ENCODE results near the gene CXADR. TPM values are rescaled to one million over a fixed set of nuclear protein-coding genes. Genes with fewer than 3 reads are reported as not detected.
"Not testable (repeated sequence)": the region's sequence is repeated elsewhere in the genome, so short reads cannot be mapped to it uniquely, and the experiment has no call there.

The CXADR gene
- total RNA-seq, 1 donor from 2014 or later: 24.5 TPM

DNA sequence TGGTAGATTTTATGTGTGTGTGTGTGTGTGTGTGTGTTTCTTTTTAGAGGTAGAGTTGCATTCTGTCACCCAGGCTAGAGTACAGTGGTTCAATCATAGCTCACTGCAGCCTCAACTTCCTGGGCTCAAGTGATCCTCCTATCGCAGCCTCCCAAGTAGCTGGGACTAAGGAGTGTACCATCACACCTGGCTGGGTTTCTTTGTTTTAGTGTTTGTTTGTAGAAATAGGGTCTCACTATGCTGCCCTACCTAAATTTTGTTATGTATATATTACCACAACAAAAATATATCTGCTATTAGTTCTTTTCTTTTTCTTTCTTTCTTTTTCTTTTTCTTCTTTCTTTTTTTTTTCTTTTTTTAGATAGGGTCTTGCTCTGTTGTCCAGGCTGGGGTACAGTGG, 43.1 kb upstream of the CXADR start:
- H3K4me1 ChIP-seq: peaks cover 4% of the 10 kb centered on the region
- no peak for DNase-seq
- no peak overlapping the region for H3K27ac ChIP-seq (replicated peaks)
- H3K4me3 ChIP-seq: no peak overlapping the region
- intact Hi-C loops (cut with micrococcal nuclease): no loop called here
- H3K36me3 ChIP-seq: no peaks in the 10 kb centered on the region
- TF ChIP-seq, protein P1, sequence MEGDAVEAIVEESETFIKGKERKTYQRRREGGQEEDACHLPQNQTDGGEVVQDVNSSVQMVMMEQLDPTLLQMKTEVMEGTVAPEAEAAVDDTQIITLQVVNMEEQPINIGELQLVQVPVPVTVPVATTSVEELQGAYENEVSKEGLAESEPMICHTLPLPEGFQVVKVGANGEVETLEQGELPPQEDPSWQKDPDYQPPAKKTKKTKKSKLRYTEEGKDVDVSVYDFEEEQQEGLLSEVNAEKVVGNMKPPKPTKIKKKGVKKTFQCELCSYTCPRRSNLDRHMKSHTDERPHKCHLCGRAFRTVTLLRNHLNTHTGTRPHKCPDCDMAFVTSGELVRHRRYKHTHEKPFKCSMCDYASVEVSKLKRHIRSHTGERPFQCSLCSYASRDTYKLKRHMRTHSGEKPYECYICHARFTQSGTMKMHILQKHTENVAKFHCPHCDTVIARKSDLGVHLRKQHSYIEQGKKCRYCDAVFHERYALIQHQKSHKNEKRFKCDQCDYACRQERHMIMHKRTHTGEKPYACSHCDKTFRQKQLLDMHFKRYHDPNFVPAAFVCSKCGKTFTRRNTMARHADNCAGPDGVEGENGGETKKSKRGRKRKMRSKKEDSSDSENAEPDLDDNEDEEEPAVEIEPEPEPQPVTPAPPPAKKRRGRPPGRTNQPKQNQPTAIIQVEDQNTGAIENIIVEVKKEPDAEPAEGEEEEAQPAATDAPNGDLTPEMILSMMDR (IDR thresholded peaks at IDR 0.05; ENCODE audit: borderline replicate concordance): no peak
- H3K9me3 ChIP-seq (replicated peaks): no peaks in the 10 kb centered on the region
- H3K27me3 ChIP-seq (ENCODE audit: low read depth): no peaks in the 10 kb centered on the region

DNA sequence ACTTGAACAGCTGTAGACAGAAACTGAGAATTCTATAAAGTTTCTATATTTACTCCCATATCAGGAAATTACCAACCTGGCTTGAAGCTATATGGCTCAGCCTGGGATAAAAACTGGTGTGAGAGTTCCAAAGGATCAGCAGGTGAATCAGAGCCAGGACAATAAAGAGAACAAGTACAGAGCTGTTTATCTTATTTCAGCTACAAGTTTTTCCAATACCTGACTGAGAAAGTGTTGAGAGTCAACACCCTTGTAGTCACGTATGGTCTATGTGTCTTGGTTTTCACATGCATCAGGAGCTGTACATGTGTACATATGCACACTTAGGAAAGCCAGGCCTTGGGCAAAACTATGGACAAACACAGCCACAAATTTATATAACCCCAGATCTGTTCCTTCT, 40.7 kb upstream of the CXADR start:
- Histone ChIP-seq H3K36me3 (no peaks in the 10 kb centered on the region), H3K27ac (replicated peaks) (no peak overlapping the region), H3K27me3 (ENCODE audit: low read depth) (no peaks in the 10 kb centered on the region), H3K4me1 (peaks cover 4% of the 10 kb centered on the region), H3K4me3 (no peak overlapping the region), H3K9me3 (replicated peaks) (no peaks in the 10 kb centered on the region)
- intact Hi-C loops (cut with micrococcal nuclease): no loop called here
- TF ChIP-seq, protein P1 (IDR thresholded peaks at IDR 0.05; ENCODE audit: borderline replicate concordance): no peak
- no peak for DNase-seq

GRCh38 chr21:17472592-17473271, 40.1 kb upstream of the CXADR start:
- no peak for DNase-seq
- H3K27ac ChIP-seq (replicated peaks): no peak overlapping the region
- peaks cover 4% of the 10 kb centered on the region for H3K4me1 ChIP-seq
- TF ChIP-seq, protein P1 (IDR thresholded peaks at IDR 0.05; ENCODE audit: borderline replicate concordance): no peak
- intact Hi-C loops (cut with micrococcal nuclease): no loop called here
- no peaks in the 10 kb centered on the region for H3K27me3 ChIP-seq (ENCODE audit: low read depth)
- no peaks in the 10 kb centered on the region for H3K9me3 ChIP-seq (replicated peaks)
- H3K36me3 ChIP-seq: no peaks in the 10 kb centered on the region
- H3K4me3 ChIP-seq: no peak overlapping the region

DNA sequence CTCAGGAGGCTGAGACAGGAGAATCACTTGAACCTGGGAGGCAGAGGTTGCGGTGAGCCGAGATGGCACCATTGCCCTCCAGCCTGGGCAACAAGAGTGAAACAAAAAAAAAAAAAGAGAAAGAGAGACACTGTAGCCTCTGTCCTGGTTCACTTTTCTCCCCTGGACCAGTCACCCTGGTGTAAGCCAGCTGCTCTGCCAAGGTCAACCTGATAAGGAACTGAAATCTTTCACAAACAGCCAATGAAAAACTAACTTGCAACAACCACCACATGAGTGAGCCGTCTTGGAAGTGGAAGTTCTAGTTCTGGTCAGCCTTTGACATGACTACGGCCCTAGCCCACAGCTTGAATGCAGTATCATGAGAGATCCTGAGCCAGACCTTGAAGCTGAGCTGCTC, 36.8 kb upstream of the CXADR start:
- intact Hi-C loops (cut with micrococcal nuclease): no loop called here

DNA sequence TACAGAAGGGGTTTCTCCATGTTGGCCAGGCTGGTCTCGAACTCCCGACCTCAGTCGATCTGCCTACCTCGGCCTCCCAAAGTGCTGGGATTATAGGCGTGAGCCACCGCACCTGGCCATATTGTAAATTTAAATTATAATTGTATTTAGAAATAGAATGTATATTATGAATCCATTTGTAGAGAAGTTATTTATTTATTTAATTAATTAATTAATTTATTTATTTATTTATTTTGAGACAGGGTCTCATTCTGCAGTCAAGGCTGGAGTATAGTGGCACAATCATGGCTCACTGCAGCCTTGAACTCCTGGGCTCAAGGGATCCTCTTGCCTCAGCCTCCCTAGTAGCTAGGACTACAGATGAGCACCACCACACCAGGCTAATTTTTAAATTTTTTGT, 34.7 kb upstream of the CXADR start:
- H3K4me1 ChIP-seq; H3K9me3 ChIP-seq (replicated peaks); H3K27ac ChIP-seq (replicated peaks); intact Hi-C loops (cut with micrococcal nuclease); H3K27me3 ChIP-seq (ENCODE audit: low read depth); H3K36me3 ChIP-seq; H3K4me3 ChIP-seq; DNase-seq: not testable (repeated sequence)

More for the DNA sequence above, 36.8 kb upstream of the CXADR start:
- no peaks in the 10 kb centered on the region for H3K4me1 ChIP-seq
- no peak overlapping the region for H3K27ac ChIP-seq (replicated peaks)
- no peak overlapping the region for H3K4me3 ChIP-seq
- H3K27me3 ChIP-seq (ENCODE audit: low read depth): no peaks in the 10 kb centered on the region
- no peaks in the 10 kb centered on the region for H3K36me3 ChIP-seq
- H3K9me3 ChIP-seq (replicated peaks): no peaks in the 10 kb centered on the region
- TF ChIP-seq, protein P1 (IDR thresholded peaks at IDR 0.05; ENCODE audit: borderline replicate concordance): no peak
- no peak for DNase-seq

DNA sequence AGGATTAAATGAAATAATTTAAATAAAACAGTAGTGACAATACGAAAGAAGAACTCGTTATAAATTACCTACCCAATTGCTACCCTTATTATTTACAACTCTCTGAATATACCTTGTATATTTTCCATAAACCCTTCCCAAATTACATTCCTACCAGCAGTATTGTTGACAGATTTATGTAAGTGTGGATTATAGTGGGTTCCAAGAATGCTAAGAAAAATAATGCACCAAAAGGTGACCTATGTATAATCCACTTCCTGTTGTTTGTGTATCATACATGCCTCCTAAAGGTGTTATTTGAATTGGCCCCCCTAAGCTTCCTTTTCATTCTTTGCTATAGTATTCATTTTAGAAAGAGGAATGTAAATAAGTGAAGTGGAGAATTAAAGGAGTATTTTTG, 33.2 kb upstream of the CXADR start:
- no peak overlapping the region for H3K4me3 ChIP-seq
- H3K27me3 ChIP-seq (ENCODE audit: low read depth): no peaks in the 10 kb centered on the region
- no peak overlapping the region for H3K27ac ChIP-seq (replicated peaks)
- intact Hi-C loops (cut with micrococcal nuclease): no loop called here
- H3K4me1 ChIP-seq: no peaks in the 10 kb centered on the region
- no peak for DNase-seq
- no peaks in the 10 kb centered on the region for H3K9me3 ChIP-seq (replicated peaks)
- TF ChIP-seq, protein P1 (IDR thresholded peaks at IDR 0.05; ENCODE audit: borderline replicate concordance): no peak
- no peaks in the 10 kb centered on the region for H3K36me3 ChIP-seq
